A549 (cell line): Measurements from ENCODE around the gene LETM1. TPM values are rescaled to one million over a fixed set of nuclear protein-coding genes. Genes with fewer than 3 reads are reported as not detected.

Experiments used
- ATAC-seq, 2 experiments: fragments of 200-7000 bp in 1 of 2; fragments of >200 bp in 1 of 2; cut with Nextera tagmentation in 1 of 2; cut with Tn5 transposase in 1 of 2; 3 replicates each; pipeline versions ENCODE4 v1.8.0 to v1.9.1; 2018 to 2020; ENCODE audit warnings: mild to moderate bottlenecking in 1 of 2, moderate library complexity in 1 of 2
- CTCF ChIA-PET: fragments of 300-600 bp; sonication (Branson Sonifier 250); formaldehyde crosslinking; extraction: SDS; loops from one replicate; lab custom pipeline; 2021; ENCODE audit warnings: antibody characterized with exemption, inconsistent platforms; lab: Yijun Ruan, JAX
- POLR2A ChIA-PET: fragments of 350-600 bp; formaldehyde crosslinking; extraction: SDS; loops from one replicate; lab custom pipeline; 2021; ENCODE audit warnings: antibody characterized with exemption, inconsistent platforms; lab: Yijun Ruan, JAX
- DNase-seq, 2 experiments: peaks; one replicate each; pipeline versions ENCODE4 v3.0.0 to v3.0.0-alpha.2; 2011 to 2016; ENCODE audit warnings: low read depth in 1 of 2, low spot score in 1 of 2
- FAIRE-seq: peaks from 2 replicates; lab custom pipeline; 2011; peaks lifted over from hg19 to GRCh38; lab: Jason Lieb, UNC
- H3K27ac ChIP-seq, 2 experiments: fragments of >200 bp; sonication (Bioruptor Twin); formaldehyde crosslinking; 3 replicates each; pipeline ENCODE4 v1.5.1; 2016 to 2017
- H3K4me1 ChIP-seq: fragments of >200 bp; sonication (Bioruptor Twin); formaldehyde crosslinking; 3 replicates; pipeline ENCODE4 v1.6.1; 2016
- H3K4me2 ChIP-seq: fragments of >200 bp; sonication (Bioruptor Twin); formaldehyde crosslinking; 3 replicates; pipeline ENCODE4 v1.6.1; 2016
- H3K4me3 ChIP-seq: fragments of >200 bp; sonication (Bioruptor Twin); formaldehyde crosslinking; 3 replicates; pipeline ENCODE4 v1.5.1; 2016
- H3K9me3 ChIP-seq: fragments of >200 bp; sonication (Bioruptor Twin); formaldehyde crosslinking; 3 replicates; pipeline ENCODE4 v1.6.1; 2016
- ATOH8 ChIP-seq: fragments of 250-450 bp; sonication (Bioruptor Pico); IDR thresholded peaks from 2 replicates; pipeline ENCODE4 v1.5.0; 2020; ENCODE audit warnings: low read depth, mild to moderate bottlenecking, moderate library complexity
- CBX2 ChIP-seq: fragments of 200-600 bp; sonication (generic); IDR thresholded peaks from 2 replicates; pipeline ENCODE4 v1.6.1; 2016; ENCODE audit warnings: low read depth, mild to moderate bottlenecking, borderline replicate concordance
- CEBPB ChIP-seq, 2 experiments: fragments of >200 bp in 1 of 2; sonication (Bioruptor Twin) in 1 of 2; formaldehyde crosslinking in 1 of 2; IDR thresholded peaks; 2 replicates each; pipeline ENCODE4 v1.6.1; 2012 to 2016
- CHD2 ChIP-seq: fragments of 150-350 bp; IDR thresholded peaks from 2 replicates; pipeline ENCODE4 v1.6.1; 2014; ENCODE audit warnings: low read length; ENCODE audit not compliant: partially characterized antibody
- CHD4 ChIP-seq: fragments of 200-600 bp; sonication (generic); IDR thresholded peaks from 2 replicates; pipeline ENCODE4 v1.6.1; 2016; ENCODE audit warnings: antibody characterized with exemption, mild to moderate bottlenecking, borderline replicate concordance
- EHMT2 ChIP-seq: fragments of 200-600 bp; sonication (generic); IDR thresholded peaks from 2 replicates; pipeline ENCODE4 v1.6.1; 2016; ENCODE audit warnings: antibody characterized with exemption, low read depth, mild to moderate bottlenecking, moderate library complexity
- ELK1 ChIP-seq: fragments of 150-350 bp; IDR thresholded peaks from 2 replicates; pipeline ENCODE4 v1.6.1; 2014; ENCODE audit warnings: low read depth, mild to moderate bottlenecking, low read length
- FOSB ChIP-seq: fragments of 250-450 bp; sonication (Bioruptor Pico); IDR thresholded peaks from 2 replicates; pipeline ENCODE4 v1.5.0; 2020; ENCODE audit warnings: mild to moderate bottlenecking, moderate library complexity
- FOSL2 ChIP-seq, 2 experiments: fragments of 450-650 bp in 1 of 2; fragments of >200 bp in 1 of 2; sonication (Bioruptor Twin) in 1 of 2; formaldehyde crosslinking; IDR thresholded peaks; 2 replicates each; pipeline versions ENCODE4 v1.5.0 to v1.6.1; 2016 to 2020; ENCODE audit warnings: mild to moderate bottlenecking in 1 of 2, moderate library complexity in 1 of 2
- FOXS1 ChIP-seq: fragments of 250-450 bp; sonication (Bioruptor Pico); IDR thresholded peaks from 2 replicates; pipeline ENCODE4 v1.5.0; 2020; ENCODE audit warnings: mild to moderate bottlenecking, moderate library complexity
- HEYL ChIP-seq: fragments of 250-450 bp; sonication (Bioruptor Pico); IDR thresholded peaks from 2 replicates; pipeline ENCODE4 v1.8.0; 2021; ENCODE audit warnings: mild to moderate bottlenecking, moderate library complexity
- HMGXB4 ChIP-seq: fragments of 250-450 bp; sonication (Bioruptor Pico); IDR thresholded peaks from 2 replicates; pipeline ENCODE4 v1.5.0; 2021; ENCODE audit warnings: mild to moderate bottlenecking, moderate library complexity, borderline replicate concordance
- HOXA7 ChIP-seq: fragments of 250-450 bp; sonication (Bioruptor Pico); IDR thresholded peaks from 2 replicates; pipeline ENCODE4 v1.5.0; 2020; ENCODE audit warnings: mild to moderate bottlenecking, moderate library complexity
- HOXB5 ChIP-seq: fragments of 250-450 bp; sonication (Bioruptor Pico); IDR thresholded peaks from 2 replicates; pipeline ENCODE4 v1.5.0; 2020; ENCODE audit warnings: mild to moderate bottlenecking, moderate library complexity
- JUNB ChIP-seq: fragments of >200 bp; sonication (Bioruptor Twin); formaldehyde crosslinking; IDR thresholded peaks from 2 replicates; pipeline ENCODE4 v1.6.1; 2016
- KDM1A ChIP-seq: fragments of 200-600 bp; sonication (generic); IDR thresholded peaks from 2 replicates; pipeline ENCODE4 v1.6.1; 2016; ENCODE audit warnings: low read depth, mild to moderate bottlenecking
- MAZ ChIP-seq: fragments of 150-350 bp; IDR thresholded peaks from 2 replicates; pipeline ENCODE4 v1.6.1; 2014; ENCODE audit warnings: antibody characterized with exemption, low read depth, low read length, borderline replicate concordance
- NPAS2 ChIP-seq: fragments of 250-450 bp; sonication (Bioruptor Pico); IDR thresholded peaks from 2 replicates; pipeline ENCODE4 v1.8.0; 2022; ENCODE audit warnings: mild to moderate bottlenecking, moderate library complexity, borderline replicate concordance
- RAD21 ChIP-seq, 2 experiments: fragments of >200 bp in 1 of 2; sonication (Bioruptor Twin) in 1 of 2; formaldehyde crosslinking in 1 of 2; IDR thresholded peaks in 1 of 2; conservative IDR thresholded peaks in 1 of 2; 2 replicates in 1 of 2; 3 replicates in 1 of 2; pipeline ENCODE4 v1.6.1; 2012 to 2018; ENCODE audit warnings: inconsistent platforms in 1 of 2
- RNF2 ChIP-seq: fragments of 200-600 bp; sonication (generic); IDR thresholded peaks from 2 replicates; pipeline ENCODE4 v1.6.1; 2016; ENCODE audit warnings: low read depth, mild to moderate bottlenecking, antibody characterized with exemption, moderate library complexity, borderline replicate concordance
- SMC3 ChIP-seq: fragments of >200 bp; sonication (Bioruptor Twin); formaldehyde crosslinking; IDR thresholded peaks from 3 replicates; pipeline ENCODE4 v1.6.1; 2018; ENCODE audit warnings: inconsistent platforms
- ZNF302 ChIP-seq: fragments of 250-450 bp; sonication (Bioruptor Pico); IDR thresholded peaks from 2 replicates; pipeline ENCODE4 v1.9.0; 2021; ENCODE audit warnings: inconsistent platforms, mild to moderate bottlenecking, moderate library complexity
- WGBS: methylation state at CpG from one replicate; pipeline ENCODE4 v1.1.6; 2017; ENCODE audit errors: missing lambda C conversion rate; 5-methylcytosine and 5-hydroxymethylcytosine counted together
- polyA plus RNA-seq, 4 experiments: library from polyadenylated mRNA; depleted of rRNA in 3 of 4; stranded (reverse); fragments of >200 nt; fragmentation: RNase III in 1 of 4; extraction: RNeasy Plus Mini Kit Qiagen cat#74134 plus additional on column Dnase treatment in 1 of 4; gene quantifications; 2 replicates in 3 of 4; 3 replicates in 1 of 4; pipeline ENCODE4 v1.2.3, GENCODE V29; 2011 to 2017

LETM1 gene
- polyA plus RNA-seq, 2 of the 4 experiments (the other 2 are of a cell fraction), result 18.6 to 29.6 TPM

- TF ChIP-seq CHD2 (no peak), EHMT2 (no peak)
- H3K4me2 ChIP-seq, result no peak overlapping the region
- 85% methylated on average over 14 of the region's 14 CpGs for WGBS
- DNase-seq (no peak), FAIRE-seq (no peak), ATAC-seq (no peak)
- peak overlapping the region in 1 of 2 experiments; percentile 83; a peak in 2 of 6 replicates for H3K27ac ChIP-seq
- CTCF ChIA-PET, result interaction anchor here (1.0 to 1.3 kb wide), 2 partner anchors 13 to 14 kb away, joined by 3 to 6 read pairs; no protein-coding TSS in a partner anchor
- no peak overlapping the region for H3K4me3 ChIP-seq
- POLR2A ChIA-PET, result no interaction called here
- peaks cover 25% of the 10 kb centered on the region for H3K4me1 ChIP-seq
- no peaks in the 10 kb centered on the region for H3K9me3 ChIP-seq
Measured at GRCh38 chr4:1780435-1780834, 75.5 kb downstream of the LETM1 start.

- WGBS, result 91% methylated on average over 4 of the region's 18 CpGs
- Histone ChIP-seq H3K4me2 (no peak overlapping the region), H3K4me3 (no peak overlapping the region), H3K4me1 (peaks cover 25% of the 10 kb centered on the region), H3K9me3 (no peaks in the 10 kb centered on the region), H3K27ac (peak overlapping the region in 1 of 2 experiments; percentile 83; a peak in 3 of 6 replicates)
- TF ChIP-seq EHMT2 (no peak), CHD4 (no peak), RAD21 (conservative IDR thresholded peaks at IDR 0.05 in 1 of 2, IDR thresholded peaks at IDR 0.05 in 1 of 2) (no peak), FOSL2 (IDR thresholded peaks at IDR 0.05) (no peak), FOSL2 (CRISPR knock-in tag; IDR thresholded peaks at IDR 0.05) (no peak), ELK1 (no peak), CEBPB (IDR thresholded peaks at IDR 0.05) (no peak), HOXA7 (CRISPR knock-in tag) (no peak), RNF2 (no peak), KDM1A (no peak), HMGXB4 (CRISPR knock-in tag) (no peak), MAZ (no peak), CBX2 (no peak), ZNF302 (no peak), SMC3 (no peak)
- no peak for ATAC-seq
- ChIA-PET CTCF (interaction anchor here (1.0 to 1.6 kb wide), 4 partner anchors 12 to 150 kb away, joined by 3 to 6 read pairs (median 3); no protein-coding TSS in a partner anchor), POLR2A (no interaction called here)
- no peak for DNase-seq
- no peak for FAIRE-seq
Measured at GRCh38 chr4:1779588-1780382, 76.2 kb downstream of the LETM1 start.

GRCh38 chr4:1778642-1779392 lies 77.1 kb downstream of the LETM1 start:
- no peak for ATAC-seq
- peak overlapping the region; percentile 70 for H3K4me2 ChIP-seq
- no peak for FAIRE-seq
- CTCF ChIA-PET, result interaction anchor here (1.1 to 1.6 kb wide), 4 partner anchors 13 to 150 kb away, joined by 3 to 5 read pairs (median 3); no protein-coding TSS in a partner anchor
- 92% methylated on average over 11 of the region's 18 CpGs for whole genome bisulfite sequencing
- H3K4me3 ChIP-seq, result no peak overlapping the region
- DNase-seq, result no peak
- peak overlapping the region; percentile 56 to 83; a peak in 5 of 6 replicates for H3K27ac ChIP-seq
- H3K4me1 ChIP-seq, result peaks cover 25% of the 10 kb centered on the region
- no peaks in the 10 kb centered on the region for H3K9me3 ChIP-seq
- POLR2A ChIA-PET, result no interaction called here
- TF ChIP-seq JUNB, result no peak
- no peak for TF ChIP-seq HOXB5 (CRISPR knock-in tag)
- no peak for TF ChIP-seq ATOH8 (CRISPR knock-in tag)
- no peak for TF ChIP-seq HEYL (CRISPR knock-in tag)
- TF ChIP-seq EHMT2, result no peak
- no peak for TF ChIP-seq FOXS1 (CRISPR knock-in tag)
- TF ChIP-seq CEBPB (IDR thresholded peaks at IDR 0.05), result no peak
- no peak for TF ChIP-seq CHD4
- no peak for TF ChIP-seq NPAS2 (CRISPR knock-in tag)
- TF ChIP-seq FOSB, result no peak
- TF ChIP-seq ELK1, result no peak
